Left hindlimb (tissue), 1 donor: ENCODE results near the gene TRIM4.
"Not testable (repeated sequence)": the region's sequence is repeated elsewhere in the genome, so short reads cannot be mapped to it uniquely, and the experiment has no call there.

ENCODE experiments used
- DNase-seq: peaks from one replicate; pipeline ENCODE4 v3.0.0-alpha.2; 2018

Gene TRIM4

DNA sequence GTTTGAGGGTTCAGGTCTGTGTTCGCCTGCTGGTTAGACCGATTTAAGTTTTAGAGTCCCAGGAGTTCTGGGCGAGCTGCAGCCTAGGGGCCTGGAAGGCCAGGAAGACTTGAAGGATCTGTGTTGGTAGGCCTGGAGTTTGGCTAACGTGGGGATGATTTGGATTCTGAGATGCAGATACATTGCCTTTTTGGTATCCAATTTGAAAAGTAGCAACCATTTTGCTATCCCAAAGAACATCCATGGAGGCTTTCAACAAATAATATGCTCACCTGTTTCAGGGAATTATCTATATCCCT, 433 bp upstream of the TRIM4 start:
- no peak for DNase-seq

DNA sequence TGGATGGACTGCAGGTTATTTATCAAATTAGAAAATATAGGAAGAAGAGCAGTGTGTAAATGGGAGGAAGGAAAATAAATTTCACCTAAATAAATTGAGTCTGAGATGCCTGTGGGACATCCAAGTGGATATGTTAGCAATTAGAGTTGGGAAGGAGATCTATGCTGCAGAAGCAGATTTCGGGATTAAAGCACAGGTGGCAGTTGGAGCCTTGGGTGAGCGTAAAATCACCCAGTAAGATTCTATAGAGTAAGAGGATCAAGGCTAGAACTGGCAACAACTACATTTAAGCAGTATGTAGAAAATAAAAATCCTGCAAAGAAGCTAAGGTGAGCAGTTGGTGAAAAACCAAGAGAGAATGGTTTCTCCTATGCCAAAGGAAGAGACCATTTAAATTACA, 8.4 kb downstream of the TRIM4 start:
- DNase-seq = no peak

DNA sequence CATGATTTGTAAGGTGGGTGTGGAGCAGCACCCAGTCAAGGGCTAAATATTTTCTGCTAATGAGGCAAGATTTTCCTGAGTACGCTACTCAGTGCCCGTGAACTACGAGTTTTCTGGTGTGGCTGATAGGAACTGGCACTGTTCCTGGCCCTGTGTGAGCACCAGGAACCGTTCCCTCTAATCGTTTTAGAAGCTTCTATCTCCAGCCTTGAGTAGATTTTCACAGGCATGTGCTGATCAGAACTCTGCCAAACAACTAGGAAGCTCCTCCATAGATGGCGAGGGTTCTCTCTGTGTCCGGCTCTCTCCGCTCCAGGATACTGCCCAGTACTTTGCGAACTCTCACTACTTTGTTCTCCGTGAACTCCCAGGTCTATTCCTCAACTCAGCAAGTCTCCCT, 17.7 kb downstream of the TRIM4 start:
- no peak for DNase-seq

DNA sequence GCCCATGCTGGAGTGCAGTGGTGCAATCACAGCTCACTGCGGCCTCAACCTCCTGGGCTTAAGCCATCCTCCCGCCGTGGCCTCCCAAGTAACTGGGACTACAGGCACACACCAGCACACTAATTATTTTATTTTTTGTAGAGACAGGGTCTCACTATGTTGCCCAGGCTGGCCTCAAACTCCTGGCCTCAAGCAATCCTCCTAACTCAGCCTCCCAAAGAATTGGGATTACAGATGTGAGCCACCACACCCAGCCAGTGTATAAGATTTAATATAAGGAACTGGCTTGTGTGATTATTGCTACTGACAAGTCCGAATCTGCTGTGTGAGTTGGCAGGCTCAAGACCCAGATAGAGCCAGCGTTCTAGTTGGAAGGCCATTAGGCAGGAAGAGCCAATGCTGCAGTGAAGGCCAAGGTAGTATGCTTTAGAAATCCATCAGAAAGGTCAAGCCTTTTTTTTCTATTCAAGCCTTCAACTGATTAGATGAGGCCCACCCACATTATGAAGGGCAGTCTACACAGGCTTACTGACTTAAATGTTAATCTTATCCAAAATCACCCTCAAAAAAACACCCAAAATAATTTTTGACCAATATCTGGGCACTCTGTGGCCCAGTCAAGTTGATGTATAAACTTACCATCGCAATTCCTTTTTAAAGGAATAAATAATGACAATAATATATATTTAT, 19.4 kb downstream of the TRIM4 start:
- DNase-seq = no peak

DNA sequence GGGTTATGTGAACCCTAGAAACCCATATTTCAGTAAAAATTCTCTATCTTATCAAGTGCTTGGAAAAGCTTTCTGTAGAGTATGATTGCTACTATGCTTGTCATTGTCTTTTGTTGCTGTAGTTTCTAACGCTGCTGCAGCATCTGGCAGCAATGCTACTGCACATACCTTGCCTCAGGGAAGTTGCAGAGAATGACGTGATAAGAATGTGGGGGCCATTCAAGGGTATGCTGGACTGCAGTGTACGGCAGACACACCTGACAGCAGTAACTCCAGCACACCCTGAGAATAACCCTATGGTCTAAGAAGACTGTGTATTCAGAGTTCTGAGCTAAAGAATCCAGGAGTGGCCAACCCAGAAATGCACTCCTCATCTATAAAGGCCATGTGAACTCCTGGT, 20.5 kb downstream of the TRIM4 start:
- DNase-seq = no peak

DNA sequence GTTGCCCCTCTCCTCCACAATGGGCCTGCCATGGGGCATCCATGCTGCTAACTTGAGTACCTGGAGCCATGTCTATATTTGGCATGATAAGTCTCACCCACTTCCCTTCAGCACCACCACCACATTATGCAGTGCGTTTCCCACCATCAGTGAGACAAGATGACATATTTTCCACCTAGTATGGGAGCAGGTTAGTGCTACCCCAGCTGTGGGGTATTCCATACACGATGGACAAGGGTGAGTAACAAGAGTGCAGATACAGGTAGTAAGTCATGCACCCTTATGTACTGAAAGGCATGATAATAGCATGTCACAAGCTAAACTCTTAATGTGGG, 21.3 kb downstream of the TRIM4 start:
- no peak for DNase-seq

DNA sequence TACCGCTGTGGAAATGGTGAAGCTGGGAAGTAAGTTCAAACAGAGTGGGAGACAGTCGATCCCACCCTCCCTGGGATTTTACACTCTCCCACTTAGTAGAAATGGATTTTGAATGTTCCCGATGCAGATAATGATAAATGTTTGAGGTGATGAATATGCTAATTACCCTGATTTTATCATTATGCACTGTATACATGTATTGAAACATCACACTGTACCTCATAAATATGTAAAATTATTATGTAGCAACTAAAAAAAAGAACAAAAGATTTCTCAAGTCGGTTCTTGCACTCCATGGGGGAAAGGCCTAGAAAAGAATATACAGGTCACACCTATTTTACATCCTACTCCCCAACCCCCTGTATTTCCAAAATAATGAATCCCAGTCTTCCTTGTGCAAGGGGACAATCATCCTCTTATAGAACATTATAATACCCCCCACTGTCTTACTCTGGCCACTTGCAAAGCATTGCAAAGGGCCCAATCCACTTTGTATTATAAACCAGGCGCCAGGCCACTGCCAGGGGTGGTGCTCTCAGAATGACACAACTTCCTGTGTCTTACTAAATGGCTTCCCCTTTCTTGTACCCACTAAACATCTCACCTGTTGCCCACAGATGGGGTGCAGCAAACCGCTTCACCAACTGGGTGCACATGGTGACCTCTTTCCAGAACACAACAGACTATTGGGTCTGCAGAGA, 21.9 kb downstream of the TRIM4 start:
- no peak for DNase-seq

DNA sequence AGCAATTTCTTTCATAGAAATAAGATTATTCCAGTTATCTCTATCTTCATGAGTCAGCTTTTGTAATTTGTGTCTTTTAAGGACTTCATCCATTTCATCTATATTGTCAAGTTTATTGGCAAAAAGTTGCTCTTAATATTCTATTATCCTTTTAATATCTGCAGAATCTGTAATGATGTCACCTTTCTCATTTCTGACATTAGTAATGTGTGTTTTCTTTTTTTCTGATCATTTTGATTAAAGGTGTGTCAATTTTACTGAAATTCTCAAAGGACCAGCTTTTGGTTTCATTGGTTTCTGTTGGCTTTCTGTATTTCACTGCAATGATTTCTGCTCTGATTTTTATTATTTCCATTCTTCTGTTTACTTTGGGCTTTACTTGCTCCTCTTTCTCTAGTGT, 24.6 kb downstream of the TRIM4 start:
- no peak for DNase-seq

DNA sequence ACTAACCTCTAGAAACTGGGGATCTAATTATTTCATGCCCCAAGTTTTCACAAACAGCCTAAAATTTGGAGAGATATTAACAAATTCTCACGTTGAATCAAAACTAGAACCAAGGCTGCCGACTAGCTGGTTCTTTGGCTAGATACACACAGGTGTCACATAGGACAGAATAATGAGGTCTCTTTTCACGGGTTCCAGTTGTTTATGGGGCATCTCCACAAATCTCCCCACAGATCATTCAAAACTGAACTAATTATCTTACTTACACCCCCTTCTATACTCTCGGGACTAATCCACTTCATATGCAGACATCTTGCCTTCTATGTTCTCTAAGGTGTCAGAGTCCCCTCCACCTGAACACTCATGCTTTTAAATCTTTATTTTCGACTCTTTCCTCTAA, 26.1 kb downstream of the TRIM4 start:
- no peak for DNase-seq

DNA sequence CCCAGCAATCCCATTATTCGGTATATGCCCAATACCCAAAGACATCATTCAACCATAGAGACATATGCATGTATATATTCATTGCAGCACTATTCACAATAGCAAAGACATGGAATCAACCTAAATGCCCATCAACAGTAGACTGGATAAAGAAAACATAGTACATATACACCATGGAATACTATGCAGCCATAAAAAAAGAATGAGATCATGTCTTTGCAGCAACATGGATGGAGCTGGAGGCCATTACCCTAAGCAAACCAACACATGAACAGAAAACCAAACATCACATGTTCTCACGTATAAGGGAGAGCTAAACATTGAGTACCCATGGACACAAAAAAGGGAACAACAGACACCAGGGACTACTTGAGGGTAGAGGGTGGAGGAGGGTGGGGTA, 29.0 kb downstream of the TRIM4 start:
- DNase-seq = not testable (repeated sequence)

DNA sequence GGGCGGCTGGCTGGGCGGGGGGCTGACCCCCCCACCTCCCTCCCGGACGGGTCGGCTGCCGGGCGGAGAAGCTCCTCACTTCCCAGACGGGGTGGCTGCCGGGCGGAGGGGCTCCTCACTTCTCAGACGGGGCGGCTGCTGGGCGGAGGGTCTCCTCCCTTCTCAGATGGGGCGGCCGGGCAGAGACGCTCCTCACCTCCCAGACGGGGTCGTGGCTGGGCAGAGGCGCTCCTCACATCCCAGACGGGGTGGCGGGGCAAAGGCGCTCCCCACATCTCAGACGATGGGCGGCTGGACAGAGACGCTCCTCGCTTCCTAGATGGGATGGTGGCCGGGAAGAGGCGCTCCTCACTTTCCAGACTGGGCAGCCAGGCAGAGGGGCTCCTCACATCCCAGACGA, 31.0 kb downstream of the TRIM4 start:
- DNase-seq = not testable (repeated sequence)

DNA sequence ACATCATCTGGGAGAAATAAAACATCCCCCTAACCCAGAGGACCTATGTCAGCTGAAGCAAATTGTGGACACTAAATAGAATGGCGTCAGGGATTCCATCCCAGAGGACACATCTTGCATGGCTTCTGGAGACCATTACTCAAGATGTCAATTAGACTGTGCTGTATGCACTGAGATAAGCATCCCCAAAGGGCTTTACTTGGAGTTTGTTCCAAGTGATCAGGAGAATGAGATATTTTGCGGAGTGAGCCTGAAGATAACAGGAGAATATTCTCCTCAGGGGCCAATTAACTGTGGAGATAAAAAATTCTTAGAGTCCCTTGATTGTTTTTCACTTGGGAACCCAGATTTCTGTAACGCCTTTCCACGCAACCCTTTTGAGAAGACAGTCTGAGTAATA, 38.0 kb downstream of the TRIM4 start:
- no peak for DNase-seq

DNA sequence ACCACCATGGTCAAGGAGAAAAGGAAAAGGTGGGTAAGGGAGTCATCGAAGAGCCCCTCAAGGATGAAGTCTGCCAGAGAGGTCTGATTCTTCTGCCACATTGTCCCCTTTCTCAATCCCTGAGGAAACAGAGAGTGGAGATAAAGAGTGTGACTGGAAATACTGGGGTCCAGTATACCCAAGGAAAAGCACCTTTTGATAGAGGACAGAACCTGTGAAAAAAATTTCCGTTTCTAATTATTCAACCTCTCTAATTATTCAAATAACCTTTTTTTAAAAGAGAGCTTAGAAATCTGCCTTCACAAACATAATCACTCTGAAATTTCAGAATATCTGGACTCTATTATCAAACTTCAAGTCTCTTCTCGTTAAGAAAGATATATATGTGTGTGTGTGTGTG, 42.4 kb downstream of the TRIM4 start, which contains the start of gene OR2AE1:
Gene OR2AE1 (minus strand): TSS at position 101 of the 400 bp plus-strand sequence. CDS start 0 bp downstream, at position 101.
- no peak for DNase-seq

DNA sequence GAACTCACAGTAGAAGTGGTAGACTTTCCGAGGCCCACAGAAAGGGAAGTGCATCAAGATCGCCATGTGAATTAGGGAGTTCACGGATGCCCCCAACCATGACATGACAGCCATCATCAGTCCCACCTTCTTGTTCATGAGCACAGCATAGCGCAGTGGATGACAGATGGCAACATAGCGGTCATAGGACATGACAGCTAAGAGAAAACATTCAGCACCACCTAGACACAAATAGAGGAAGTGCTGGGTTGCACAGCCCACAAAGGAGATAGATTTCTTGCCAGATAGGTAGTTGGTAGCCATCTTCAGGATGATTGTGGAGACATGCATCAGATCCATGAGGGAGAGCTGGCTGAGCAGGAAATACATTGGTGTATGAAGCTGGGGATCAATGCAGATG, 42.8 kb downstream of the TRIM4 start:
- no peak for DNase-seq

DNA sequence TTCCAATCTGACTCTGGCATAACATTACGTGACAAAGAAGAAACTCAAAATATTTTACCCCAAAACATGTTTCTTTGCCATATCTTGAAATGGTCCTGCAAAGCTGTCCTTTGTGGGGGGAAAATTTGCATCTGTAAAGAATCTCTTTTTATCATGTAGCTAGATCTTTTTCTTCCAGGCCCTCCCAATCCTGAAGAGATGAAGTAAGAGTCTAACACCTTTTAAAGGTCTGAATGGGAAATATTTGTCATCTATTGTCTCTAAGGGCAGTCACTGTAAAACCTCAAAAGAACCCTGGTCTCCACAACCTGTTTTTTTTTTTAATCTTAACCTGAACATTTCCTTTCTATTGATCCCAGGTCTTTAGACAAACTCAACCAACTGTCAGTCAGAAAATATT, 51.1 kb downstream of the TRIM4 start:
- DNase-seq = no peak

DNA sequence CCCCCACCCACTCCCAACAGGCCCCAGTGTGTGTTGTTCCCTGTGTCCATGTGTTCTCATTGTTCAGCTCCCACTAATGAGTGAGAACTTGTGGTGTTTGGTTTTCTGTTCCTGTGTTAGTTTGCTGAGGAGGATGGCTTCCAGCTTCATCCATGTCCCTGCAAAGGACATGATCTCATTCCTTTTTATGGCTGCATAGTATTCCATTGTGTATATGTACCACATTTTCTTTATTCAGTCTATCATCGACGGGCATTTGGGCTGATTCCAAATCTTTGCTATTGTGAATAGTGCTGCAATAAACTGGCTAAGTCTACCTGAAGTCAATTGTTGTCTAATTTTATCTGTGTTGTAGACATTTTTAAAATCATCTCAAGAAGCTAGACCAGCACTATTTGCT, 51.9 kb downstream of the TRIM4 start:
- not testable (repeated sequence) for DNase-seq

DNA sequence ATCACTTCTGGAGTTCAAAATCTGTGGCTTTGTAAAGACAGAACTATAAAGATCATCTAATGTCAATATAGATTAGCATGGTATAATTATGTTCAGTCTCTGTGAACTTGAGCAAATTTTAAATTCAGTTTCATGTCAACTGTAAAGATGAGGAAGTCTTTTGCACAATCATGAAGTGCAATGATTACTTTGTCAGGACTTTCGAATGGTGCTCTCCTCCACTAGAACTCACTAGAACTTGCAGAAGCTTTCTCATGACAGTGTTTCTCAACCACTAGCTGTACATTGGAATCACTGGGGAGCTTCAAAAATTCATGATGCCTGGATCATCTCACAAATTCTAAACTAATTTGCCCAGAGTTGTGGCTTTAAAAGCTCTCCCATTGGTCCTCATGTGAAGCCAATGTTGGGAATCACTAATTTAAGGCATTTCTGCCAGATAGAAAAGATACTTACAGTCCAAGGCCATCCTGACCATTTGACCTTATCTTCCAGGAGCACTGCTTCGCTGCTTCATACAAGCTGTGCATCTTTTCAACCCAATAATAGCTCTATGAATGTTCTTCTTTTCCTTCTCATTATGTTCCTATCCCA, 55.4 kb downstream of the TRIM4 start:
- DNase-seq = no peak

DNA sequence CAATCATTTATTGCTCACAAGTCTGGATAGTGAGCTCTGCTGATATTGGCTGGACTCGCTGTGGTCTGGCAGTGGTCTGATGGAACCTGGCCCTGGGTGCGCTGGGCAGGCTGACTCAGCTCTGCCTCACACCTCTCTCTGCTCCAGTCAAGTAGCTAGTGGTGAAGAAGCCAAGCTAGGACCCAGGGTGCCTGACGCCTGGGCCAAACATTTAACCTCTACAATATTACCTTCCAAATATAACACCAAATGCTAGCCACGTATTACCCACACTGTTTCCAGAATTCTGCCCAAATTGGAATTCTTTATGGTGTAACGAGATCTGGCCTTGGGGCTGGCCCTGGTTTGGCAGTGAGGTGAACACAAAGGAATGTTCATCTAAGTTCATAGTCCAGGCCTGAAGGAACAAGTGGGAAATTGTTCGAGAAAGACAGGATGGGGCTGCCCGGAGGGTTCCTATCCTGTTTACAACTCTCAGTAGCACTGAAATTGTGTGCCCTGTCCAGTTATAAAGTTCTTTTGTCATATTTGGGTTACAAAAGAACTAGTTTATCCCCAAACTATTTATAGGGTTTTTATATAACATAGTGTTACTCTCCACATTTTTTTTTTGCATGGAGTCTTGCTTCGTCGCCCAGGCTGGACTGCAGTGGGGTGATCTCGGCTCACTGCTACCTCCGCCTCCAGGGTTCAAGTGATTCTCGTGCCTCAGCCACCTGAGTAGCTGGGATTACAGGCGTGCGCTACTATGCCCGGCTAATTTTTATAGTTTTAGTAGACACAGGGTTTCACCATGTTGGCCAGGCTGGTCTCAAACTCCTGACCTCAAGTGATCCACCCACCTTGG, 58.8 kb downstream of the TRIM4 start:
- peak; percentile 87 for DNase-seq

DNA sequence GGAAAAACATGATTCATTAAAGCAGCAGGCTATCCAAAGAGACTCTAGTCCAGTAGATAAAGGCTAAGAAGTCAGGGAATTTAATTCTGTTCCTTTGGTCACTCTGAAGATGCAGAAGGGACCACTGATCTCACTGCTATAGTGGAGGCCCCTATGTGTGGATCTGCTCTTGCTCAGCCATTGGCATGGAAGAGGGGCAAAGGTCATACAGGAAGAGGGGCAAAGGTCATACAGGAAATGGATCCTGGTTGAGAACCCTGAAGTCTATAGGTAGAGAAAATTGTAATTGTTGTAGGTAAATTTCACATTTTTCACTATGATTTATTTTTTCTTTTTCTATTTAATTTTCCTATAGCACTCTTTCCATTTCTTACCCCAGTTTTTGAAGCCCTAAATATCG, 64.1 kb downstream of the TRIM4 start:
- no peak for DNase-seq

DNA sequence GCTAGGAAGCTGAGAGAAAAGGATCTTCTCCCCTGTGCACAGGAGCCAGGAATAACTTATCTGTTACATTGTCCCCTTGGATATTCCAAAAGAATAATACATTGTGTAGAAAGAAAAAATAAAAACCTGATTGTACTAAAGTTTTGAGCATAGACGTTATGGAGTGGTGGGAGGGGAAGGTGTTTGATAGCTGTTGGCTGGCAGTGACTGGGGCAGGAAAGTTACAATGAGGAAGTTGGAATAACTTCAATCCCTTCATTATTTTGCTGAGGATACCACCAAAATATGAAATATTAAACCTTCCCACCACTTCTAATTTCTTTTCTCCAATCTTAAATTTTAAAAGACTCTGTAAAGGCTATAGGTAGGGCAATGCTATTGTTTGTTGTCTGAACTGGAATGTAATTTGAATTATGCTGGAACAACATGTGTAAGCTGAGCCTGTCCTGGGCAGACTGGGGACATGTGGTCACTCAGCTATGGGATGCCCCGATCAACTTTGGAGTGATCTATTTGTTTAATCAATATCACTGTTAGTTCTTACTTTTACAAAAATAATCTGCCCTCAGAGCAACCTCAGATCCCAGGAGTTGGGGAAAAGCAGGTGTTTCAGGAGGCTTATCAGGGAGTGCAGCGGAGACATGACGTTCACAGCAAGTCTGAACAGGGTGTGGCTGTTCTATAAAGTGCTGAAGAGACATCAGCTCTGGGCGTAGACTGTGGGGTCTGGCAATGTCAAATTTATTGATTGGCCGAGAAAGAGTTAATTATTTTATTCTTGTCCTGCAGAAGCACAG, 70.7 kb downstream of the TRIM4 start:
- DNase-seq = no peak

DNA sequence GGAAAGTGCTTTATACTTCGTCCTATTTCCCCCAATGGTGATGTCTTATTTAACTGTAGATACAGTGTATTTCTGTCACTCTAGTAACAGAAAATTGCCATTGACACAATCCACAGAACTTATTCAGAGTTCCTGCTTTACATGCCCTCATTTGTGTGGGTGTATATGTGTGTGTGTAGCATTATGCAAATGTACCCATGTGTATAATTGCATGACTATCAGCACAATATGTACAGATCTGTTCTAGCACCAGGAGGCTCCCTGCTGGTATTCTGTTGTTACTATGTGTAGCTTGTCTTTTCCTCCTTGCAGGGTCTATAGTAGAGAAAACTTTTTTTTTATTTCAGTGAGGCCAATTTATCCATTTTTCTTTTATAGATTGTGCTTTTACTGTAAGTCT, 75.0 kb downstream of the TRIM4 start:
- DNase-seq = no peak

DNA sequence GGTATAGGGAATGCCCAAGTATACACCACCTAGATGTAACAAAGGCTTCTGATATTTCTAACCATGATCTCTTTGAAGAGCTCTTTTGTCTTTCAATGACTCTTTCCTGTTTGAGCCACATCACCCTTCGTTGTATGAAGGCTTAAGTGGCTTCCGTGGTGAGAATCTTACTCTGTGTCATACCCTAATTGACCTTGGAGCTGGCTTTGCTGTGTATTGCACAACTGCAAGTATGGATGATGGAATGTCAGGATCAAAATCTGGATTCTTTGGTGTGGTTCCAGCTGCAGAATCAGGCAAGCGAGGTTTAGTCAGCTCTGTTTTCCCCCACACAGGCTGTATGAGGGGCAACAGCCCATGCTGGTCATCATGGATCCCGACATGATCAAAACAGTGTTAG, 75.5 kb downstream of the TRIM4 start:
- no peak for DNase-seq

DNA sequence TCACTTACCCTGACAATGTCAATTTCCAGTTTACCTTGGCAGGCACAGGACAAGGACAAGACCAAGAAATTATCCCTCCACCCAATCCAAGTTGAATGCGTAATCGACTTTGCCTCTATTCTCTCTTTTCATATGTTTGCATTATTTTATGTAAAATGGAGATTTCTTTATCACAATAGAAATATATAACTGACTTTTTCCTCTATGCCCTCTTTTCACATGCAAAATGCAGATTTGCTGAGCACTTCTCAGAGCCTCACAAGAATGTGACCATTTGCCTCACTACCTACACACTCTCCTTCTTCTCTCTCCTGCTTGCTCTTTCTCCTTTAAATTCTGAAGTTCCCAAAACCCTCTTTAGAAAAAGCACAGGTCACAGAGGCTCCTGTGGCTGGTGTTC, 76.4 kb downstream of the TRIM4 start:
- no peak for DNase-seq
